Stromal cell of bone marrow (primary cell): ENCODE results near the gene EZH2.

ENCODE experiments used
- DNase-seq: peaks from one replicate; pipeline ENCODE4 v3.0.0-alpha.2; 2012; ENCODE audit warnings: low read depth

Gene EZH2

DNA sequence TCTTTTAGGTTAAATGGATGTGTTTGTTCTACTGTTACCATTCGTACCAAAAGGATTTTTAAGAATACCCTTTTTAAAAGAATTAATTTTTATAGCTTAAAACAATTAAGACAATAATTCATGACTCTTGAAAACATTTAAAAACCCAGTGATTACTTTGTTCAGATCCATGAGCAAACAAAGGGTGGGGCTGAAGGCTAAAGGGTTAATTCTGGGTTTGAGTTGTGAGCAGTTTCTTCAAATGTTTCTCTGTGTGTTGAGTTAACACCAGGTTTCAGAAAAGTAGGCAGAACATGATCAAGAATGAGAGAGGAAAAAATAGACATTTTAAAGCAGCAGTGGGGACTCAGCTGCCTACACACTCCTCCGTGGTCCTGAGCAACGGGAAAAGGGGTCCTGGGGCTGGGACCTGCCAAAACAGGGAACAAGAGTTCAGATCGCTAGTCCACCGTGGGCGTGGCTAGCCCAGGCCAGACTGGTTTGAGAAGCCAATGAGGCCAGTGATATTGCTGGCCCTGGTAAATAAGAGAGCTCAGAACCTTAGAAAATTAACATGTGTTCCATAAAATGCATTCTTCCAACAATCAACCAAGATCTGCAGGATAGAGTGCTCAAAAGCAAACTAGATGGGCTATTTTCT is 14.9 kb upstream of the EZH2 start:
- no peak for DNase-seq

DNA sequence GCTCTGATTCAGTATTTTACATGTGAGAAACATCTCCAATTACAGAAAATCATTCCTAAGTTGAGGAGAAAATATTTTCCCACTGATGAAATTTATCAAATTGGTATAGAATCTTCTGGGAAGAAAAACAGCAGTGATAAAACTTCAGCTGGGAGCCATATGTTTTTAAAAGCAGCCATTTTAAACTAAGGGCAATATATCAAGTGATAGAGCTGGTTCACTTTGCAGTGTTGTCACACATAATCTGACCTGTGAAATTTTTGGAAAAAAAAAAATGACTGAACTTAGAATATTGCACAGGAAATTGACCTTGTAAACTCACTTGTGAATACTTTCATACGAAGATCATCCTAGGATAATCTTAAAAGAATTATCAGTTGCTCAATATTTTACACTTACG is 10.5 kb upstream of the EZH2 start:
- DNase-seq, result no peak

DNA sequence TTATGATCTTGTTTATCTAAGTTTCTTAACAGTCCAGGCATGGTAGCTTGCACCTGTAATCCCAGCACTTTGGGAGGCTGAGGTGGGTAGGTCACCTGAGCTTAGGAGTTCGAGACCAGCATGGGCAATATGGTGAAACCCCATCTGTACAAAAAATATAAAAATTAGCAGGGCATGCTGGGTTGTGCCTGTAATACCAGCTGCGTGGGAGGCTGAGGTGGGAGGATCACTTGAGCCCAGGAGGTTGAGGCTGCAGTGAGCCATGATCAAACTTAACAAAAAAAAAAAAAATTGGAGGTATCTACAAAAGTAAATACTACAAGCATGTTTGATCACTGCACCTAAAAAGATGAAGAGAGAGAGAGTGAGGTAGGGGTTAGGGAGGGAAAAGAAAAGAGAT is 9.0 kb upstream of the EZH2 start:
- DNase-seq, result no peak

DNA sequence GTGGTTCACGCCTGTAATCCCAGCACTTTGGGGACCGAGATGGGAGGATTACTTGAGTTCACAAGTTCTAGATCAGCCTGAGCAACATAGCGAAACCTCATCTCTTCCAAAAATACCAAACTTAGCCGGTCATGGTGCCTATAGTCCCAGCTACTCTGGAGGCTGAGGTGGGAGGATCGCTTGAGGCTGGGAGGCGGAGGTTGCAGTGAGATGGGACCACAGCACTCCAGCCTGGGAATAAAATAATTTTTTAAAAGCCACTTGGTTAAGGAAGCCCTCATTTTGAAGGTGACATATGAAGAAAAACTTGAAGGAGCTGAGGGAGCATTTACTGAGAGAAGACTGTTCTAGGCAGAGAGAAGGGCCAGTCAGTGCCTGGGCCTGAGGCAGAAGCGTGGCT is 4.2 kb upstream of the EZH2 start:
- DNase-seq, result no peak

DNA sequence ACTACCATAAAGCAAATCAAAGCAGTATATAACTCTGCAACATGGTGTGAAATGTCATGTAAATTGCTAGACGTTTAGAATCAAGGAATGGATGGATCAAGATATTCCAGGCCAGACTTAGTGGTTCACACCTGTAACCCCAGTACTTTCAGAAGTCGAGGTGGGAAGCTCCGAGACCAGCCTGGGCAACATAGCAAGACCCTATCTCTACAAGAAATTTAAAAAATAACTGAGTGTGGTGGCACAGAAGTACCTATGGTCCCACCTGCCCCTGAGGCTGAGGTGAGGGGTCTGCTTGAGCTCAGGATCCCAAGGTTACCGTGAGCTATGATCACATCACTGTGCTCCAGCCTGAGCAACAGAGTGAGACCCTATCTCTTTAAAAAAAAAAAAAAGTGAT is 2.8 kb upstream of the EZH2 start:
- no peak for DNase-seq

DNA sequence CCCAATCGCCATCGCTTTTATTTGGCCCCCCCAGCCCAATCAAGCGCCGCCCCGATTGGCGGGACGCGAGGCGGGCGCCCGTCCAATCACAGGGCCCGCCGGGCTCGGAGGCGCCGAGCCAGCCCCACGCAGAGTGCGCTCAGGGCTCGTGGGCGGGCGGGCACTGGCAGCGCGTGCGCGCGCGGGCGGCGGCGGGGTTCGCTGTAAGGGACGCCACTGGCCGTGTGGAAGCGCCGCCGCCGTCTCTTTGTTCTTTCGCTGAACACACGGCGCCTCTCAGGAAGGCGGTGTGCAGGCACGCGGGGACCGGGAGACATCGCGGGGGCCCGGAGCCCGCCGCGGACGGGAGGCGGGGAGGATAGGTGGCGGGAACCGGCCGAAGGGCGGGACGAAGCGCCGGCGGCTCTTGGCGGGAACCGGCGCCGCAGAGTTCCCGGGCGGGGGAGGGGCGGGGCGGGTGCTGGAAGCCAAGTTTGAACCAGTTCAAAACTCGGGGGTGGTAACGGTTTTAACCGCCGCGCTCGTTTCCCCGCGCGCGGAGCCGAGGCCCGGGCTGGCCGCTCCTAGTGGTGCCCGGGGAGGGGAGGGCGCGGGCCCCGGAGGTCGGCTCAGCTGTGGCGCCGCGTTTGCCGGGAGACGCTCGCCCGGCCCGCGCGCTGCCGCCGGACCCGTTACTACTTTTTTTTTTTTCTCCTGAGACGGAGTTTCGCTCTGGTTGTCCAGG is 370 bp upstream of the EZH2 start:
- DNase-seq, result peak; percentile 80

DNA sequence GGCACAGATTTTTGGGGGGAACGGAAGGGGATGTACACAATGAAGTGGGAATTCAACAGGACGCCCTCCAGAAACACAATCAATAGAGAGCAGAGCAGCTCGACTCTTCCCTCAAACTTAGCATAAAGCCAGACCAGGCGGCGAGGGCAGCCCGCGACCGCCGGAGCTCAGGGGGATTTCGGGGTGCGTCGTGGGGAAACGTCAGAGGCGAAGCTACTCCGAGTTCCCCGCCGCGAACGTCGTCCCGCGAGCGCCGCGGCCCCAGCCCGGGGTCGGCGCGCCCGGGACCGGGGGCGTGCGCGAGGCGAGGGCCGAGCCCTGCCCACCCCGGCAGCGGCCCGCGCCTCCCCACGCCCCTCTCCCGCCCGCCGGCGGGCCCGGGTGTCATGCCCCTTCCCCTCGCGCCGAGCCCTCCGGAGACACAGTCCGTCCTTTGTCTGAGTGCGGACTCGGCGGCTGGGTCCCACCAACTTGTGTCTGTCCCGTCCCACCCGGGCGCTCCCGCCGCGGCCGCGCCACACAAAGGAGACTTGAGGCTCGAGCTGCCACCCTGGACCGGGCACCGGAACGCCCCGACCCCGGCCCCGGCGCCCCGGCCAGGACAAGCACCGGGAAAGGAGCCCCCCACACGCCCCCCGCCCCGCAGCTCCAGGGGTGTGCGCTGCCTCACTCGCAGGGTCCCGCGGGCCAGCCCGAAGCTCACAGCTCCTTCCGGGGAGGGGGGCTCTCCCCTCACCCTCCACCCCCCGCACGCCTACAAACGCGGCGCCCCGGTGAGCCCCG is 634 bp downstream of the EZH2 start:
- no peak for DNase-seq

DNA sequence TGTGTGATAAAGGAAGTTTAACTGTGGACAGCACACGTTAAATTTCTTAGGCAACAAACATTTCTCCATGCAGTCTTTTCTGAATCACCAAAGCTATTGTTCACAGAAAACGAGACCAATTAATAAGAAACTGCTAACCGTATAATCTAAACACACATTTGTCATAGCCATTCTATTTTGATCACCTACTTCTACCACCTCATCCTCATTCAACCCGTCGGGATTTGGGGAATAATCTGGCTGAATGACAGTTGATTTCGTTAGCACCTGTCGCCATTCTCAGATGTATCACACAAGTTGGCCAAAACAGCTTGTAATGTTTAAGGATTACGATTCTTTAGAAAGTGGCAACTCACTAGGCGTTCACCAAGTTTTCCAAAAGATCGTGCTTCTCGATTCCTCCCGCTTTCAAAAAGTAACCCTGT is 1.2 kb downstream of the EZH2 start:
- no peak for DNase-seq

DNA sequence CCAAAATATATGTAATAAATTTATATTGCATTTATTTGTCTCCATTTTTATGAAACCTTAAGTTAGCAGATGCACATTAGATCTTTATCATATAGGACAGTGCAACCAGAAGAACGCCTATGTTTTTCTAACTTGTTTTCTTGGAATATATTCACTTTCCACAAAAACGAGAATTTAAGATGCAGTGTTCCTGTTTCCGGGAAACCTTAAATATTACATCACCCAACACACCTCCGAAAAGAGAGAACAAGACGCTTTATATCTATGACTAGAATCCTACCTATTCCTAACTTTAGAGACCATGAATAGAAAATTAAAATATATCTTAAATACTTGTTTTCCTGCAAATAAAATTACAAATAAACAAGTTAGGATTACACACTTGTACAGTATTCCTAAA is 1.9 kb downstream of the EZH2 start:
- no peak for DNase-seq

DNA sequence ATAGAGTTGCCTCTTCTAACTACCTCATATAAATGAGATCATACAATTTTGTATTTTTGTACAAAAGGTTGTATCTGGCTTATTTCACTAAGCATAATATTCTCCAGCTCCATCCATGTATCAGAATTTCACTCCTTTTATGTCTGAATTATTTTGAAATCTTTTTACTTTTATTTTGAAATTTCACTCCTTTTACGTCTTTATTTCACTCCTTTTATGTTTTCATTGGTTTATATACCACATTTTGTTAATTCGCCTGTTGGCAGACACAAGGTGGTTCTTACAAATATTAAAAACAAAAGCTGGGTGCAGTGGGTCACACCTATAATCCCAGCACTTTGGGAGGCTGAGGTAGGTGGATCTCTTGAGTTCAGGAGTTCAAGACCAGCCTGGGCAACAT is 5.8 kb downstream of the EZH2 start:
- no peak for DNase-seq

DNA sequence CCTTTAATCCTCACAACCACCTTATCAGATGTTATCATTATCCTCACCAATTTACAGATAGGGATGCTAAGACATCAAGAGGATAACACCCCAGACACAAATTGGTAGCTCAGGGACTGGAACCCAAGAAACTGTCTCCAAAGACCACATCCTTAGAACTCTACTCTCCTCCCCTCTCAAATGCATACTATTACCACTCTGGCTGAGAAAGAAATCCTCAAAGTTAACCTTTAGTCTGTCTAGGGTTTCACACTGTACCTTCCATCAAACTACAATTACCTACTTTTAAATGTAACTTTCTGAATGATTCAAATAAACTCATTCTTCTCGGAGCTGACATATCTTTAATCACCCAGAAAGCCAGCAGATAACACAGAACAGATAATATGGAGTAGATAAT is 6.6 kb downstream of the EZH2 start:
- no peak for DNase-seq

DNA sequence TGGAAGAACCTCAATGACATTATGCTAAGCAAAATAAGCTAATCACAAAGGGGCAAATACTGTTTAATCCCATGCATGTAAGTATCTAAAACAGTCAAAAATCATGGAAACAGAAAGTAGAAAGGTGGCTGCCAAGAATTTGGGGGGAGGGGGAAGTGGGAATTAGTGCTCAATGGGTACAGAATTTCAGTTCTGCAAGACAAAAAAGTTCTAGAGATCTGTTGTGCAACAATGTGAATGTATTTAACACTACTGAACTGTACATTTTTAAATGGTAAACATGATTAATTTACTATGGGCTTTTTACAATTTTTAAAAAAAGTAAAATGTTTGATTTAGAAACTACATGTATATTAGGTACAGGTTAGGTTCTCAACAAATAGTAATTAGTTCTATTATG is 11.9 kb downstream of the EZH2 start:
- no peak for DNase-seq

DNA sequence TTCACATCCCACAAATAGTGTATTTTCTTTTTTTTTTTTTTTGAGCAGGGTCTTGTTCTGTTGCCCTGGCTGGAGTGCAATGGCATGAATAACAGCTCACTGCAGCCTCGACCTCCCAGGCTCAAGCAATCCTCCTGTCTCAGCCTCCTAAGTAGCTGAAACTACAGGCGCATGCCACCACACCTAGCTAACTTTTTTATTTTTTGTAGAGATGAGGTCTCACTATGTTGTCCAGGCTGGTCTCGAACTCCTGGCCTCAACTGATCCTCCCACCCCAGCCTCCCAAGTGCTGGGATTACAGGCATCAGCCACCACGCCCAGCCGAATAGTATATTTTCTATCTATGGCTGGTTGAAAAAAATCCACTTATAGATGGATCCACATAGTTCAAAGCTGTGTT is 12.5 kb downstream of the EZH2 start:
- no peak for DNase-seq

DNA sequence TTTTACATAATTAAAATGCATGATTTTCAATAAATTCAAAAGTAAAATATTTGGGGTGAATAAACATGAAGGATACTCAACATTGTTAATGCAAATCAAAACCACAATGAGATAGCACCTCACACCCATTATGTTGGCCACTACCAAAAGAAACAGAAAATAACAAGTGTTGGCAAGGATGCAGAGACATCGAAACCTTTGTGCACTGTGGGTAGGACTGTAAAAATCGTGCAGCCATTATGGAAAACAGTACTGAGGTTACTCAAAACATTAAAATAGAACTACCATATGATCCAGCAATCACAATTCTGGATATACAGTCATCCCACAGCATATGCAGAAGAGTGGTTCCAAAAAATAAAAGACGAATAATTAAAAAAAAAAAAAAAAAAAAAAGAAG is 13.1 kb downstream of the EZH2 start:
- no peak for DNase-seq

DNA sequence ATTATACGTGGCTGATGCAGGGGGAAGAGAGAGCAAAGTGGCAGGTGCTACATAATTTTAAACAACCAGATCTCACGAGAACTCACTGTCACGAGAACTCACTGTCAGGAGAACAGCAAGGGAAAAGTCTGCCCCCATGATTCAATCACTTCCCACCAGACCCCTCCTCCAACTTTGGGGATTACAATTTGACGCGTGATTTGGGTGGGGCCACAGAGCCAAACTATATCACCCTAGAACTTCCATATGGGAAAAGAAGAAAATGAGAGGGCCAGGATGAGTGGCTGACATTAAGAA is 15.8 kb downstream of the EZH2 start:
- no peak for DNase-seq

DNA sequence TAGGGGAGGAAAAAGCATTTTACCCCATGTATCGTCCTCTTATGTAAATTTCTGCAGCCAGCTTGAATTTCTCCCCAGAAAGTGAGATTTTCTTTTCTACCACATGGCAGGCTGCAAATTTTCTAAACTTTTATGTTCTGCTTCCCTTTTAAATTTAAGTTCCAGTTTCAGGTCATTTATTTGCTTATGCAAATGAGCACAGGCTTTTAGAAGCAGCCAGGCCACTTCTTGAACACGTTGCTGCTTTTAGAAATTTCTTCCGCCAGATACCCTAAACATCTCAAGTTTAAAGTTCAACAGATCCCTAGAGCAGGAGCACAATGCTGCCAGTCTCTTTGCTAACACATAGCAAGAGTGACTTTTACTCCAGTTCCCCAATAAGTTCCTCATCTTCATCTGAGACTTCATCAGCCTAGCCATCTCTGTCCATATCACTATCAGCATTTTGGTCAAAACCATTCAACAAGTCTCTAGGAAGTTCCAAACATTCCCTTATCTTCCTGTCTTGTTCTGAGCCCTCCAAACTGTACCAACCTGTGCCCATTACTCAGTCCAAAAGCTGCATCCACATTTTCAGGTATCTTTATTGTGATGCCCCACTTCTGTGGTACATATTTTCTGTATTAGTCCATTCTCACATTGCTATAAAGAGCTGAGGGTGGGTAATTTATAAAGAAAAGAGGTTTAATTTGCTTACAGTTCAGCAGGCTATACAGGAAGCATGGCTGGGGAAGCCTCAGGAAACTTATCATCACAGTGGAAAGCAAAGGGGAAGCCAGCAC is 16.3 kb downstream of the EZH2 start:
- DNase-seq, result no peak

DNA sequence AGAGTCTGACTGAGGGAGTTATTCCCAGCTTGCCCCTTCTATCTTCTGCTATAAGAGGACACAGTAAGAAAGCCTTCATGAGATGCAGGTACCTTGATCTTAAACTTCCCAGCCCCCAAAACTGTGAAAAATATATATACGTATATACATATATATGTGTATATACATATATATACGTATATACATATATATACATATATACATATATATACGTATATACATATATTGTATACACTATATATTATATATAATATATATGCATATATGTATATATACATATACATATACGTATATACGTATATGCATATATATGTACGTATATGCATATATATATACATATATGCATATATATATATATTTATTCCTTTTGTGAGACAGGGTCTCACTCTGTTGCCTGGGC is 17.7 kb downstream of the EZH2 start:
- DNase-seq, result no peak

DNA sequence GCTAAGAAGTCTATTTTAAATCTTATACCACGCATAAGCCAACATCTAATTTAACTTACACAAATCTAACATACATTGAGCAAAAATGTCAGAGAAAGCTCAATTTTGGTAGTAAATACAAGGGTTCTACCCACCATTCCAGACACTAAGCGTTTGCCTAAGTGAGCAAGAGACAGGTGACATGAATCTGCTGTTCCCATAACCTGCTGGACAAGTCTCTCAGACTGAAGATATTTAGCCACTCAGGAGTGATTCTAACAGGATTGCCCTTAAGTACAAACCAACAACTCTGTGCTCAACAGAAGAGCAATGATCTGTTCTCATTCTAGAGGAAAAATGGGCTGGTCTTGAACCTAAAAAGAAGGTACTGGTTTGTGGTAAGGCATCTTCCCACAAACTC is 18.8 kb downstream of the EZH2 start:
- DNase-seq, result no peak

DNA sequence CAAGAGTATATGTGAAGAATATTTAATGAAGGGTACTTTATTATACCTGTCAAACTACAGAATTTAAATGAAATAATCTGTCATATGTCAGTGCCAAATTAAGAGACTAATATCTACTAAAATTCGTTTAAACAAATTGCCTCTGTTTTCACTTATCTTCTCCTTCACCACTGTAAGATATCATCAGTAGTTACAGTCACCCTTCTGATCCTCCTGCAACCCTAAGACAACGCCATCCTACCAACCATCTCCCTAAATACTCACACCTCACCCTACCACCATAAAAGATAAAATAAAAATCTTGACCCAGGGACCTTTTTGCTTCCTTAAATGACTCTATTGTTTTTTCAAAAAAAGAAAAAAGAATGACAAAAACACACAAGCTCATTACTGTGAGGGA is 20.8 kb downstream of the EZH2 start:
- DNase-seq, result no peak

DNA sequence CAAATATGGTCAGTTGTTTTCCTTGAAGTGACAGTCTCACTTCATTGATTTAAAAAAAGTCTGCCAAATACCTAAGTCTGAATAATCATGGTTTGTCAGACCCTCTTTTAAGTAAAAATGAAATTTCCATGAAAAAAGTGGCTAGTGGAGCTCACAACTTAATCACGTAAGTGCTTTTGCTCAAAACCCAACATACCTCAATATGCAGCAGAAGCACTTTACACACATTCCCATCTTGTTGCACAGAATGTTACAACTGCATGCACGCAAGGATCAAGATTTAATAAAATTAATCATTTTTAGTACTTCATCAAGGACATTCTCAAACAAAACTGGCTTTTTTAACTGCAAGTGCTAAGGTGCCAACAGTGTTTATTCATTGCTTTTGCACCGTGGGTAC is 21.6 kb downstream of the EZH2 start:
- no peak for DNase-seq

DNA sequence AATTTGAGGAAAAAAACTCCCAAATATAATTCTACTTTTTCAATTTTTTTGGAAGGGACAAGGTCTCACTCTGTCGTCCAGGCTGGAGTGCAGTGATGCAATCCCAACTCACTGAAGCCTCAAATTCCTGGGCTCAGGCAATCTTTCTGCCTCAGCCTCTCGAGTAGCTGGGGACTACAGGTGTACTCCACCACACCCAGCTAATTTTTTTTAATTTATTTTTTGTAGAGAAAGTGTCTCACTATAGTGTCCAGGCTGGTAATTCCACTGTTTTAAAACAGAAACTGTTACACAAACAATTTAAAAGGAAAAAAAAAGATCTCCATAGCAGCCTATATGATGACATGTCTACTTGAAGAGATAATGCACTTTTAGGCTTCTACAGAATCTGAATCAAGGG is 25.6 kb downstream of the EZH2 start:
- no peak for DNase-seq

DNA sequence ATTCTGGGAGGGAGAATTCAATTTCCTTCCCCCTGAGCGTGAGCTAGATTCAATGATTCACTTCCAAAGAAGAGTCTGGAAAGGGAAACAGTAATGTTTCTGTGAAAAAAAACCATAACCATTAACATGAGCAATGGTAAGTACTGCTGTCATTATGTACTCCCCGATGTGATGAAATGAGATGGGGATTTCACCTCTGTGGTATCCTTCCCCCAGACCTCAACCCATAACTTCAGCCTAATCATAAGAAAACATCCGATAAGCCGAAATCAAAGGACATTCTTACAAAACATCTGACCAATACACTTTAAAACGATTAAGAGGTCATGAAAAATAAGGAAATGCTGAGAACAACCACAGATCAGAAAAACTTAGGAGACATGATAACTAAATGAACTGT is 27.2 kb downstream of the EZH2 start:
- DNase-seq, result peak; percentile 20

DNA sequence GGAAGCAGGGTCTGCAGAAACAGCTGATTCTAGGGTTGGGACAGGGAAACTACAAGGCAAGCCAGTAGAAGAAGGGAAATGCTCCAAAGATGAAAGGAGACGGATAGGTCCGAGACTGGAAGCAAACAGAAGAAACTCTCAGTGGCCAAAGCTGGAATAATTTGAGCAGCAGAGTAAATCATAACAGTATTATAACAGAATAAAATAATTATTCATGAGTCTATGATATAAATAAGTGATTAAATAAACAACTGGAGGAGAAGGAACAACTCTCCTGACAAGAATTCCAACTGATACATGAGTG is 27.6 kb downstream of the EZH2 start:
- no peak for DNase-seq
